Spinal cord (tissue), 10 donors: Measurements from ENCODE around the gene GDPGP1. TPM values are rescaled to one million over a fixed set of nuclear protein-coding genes. Genes with fewer than 3 reads are reported as not detected.
"Not testable (repeated sequence)": the region's sequence is repeated elsewhere in the genome, so short reads cannot be mapped to it uniquely, and the experiment has no call there.

ENCODE experiments used
- DNase-seq, 6 donors: peaks; one replicate each; pipeline versions ENCODE4 v3.0.0 to v3.0.0-alpha.2; 2013 to 2015; ENCODE audit warnings: low spot score in 6 of 6, low read depth in 4 of 6
- H3K27ac ChIP-seq: one replicate; pipeline ENCODE4 v1.5.1; 2013; ENCODE audit warnings: low read depth, low read length, control low read depth
- H3K27me3 ChIP-seq: one replicate; pipeline ENCODE4 v1.6.1; 2013; ENCODE audit warnings: low read length; ENCODE audit not compliant: control insufficient read depth, insufficient read depth
- H3K36me3 ChIP-seq: one replicate; pipeline ENCODE4 v1.6.1; 2013; ENCODE audit warnings: low read length; ENCODE audit not compliant: control insufficient read depth, insufficient read depth
- H3K4me1 ChIP-seq: one replicate; pipeline ENCODE4 v1.6.1; 2013; ENCODE audit warnings: low read length; ENCODE audit not compliant: control insufficient read depth, insufficient read depth
- H3K4me3 ChIP-seq: one replicate; pipeline ENCODE4 v1.5.1; 2013; ENCODE audit warnings: low read depth, low read length, control low read depth
- H3K9me3 ChIP-seq: one replicate; pipeline ENCODE4 v1.6.1; 2013; ENCODE audit warnings: low read length; ENCODE audit not compliant: control insufficient read depth, insufficient read depth
- WGBS: methylation state at CpG from one replicate; pipeline ENCODE4 v1.1.5; 2013; ENCODE audit warnings: missing lambda C conversion rate; ENCODE audit not compliant: insufficient coverage; 5-methylcytosine and 5-hydroxymethylcytosine counted together
- long read RNA-seq, 4 donors: transcript quantifications; one replicate each; lab custom pipeline, GENCODE V29; 2026
- polyA plus RNA-seq, 2 donors: library from polyadenylated mRNA; unstranded; fragments of 120-200 nt; gene quantifications; one replicate each; pipeline ENCODE4 v1.2.1, GENCODE V29; 2013; ENCODE audit not compliant: insufficient read length in 2 of 2
- total RNA-seq, 2 donors: library from RNA; depleted of rRNA in 1 of 2; stranded (reverse); fragments of 120-200 nt in 1 of 2; fragments of >200 nt in 1 of 2; gene quantifications; one replicate each; pipeline versions ENCODE4 v1.2.3 to v1.2.4, GENCODE V29; 2013 to 2014
- donor health status: healthy.

GDPGP1 gene
- total RNA-seq: 1 to 10 TPM; 6.0 to 7.3 TPM
- 1 to 10 TPM; 3.7 to 7.8 TPM for polyA plus RNA-seq
- long read RNA-seq, donor 1, partial matches to known transcripts: 0 of 3 reads
- long read RNA-seq, donor 1, other reads (novel, unspliced or antisense): 0 of 3 reads
- long read RNA-seq, donor 2, partial matches to known transcripts: 0 of 3 reads
- long read RNA-seq, donor 2, other reads (novel, unspliced or antisense): 0 of 3 reads
- long read RNA-seq, donor 3: 0 reads
- long read RNA-seq, donor 4, partial matches to known transcripts: 0 of 1 reads
- long read RNA-seq, donor 4, other reads (novel, unspliced or antisense): 0 of 1 reads

- 5% methylated on average over 47 of the region's 49 CpGs for WGBS
- peak within 1 kb of the TSS; percentile 78 for H3K27ac ChIP-seq
- H3K36me3 ChIP-seq: peaks cover 40% of the 10 kb centered on the region
- H3K27me3 ChIP-seq: no peaks in the 10 kb centered on the region
- no peaks in the 10 kb centered on the region for H3K9me3 ChIP-seq
- H3K4me3 ChIP-seq: peak within 1 kb of the TSS; percentile 88
- peak in 2 of 6 donors; percentile 90 to 95 for DNase-seq
- H3K4me1 ChIP-seq: peaks cover 27% of the 10 kb centered on the region
These were observed at the start of gene GDPGP1 for GRCh38 chr15:90234096-90234988. Gene GDPGP1 (plus strand): TSS chr15:90234209. CDS start chr15:90240909, 6,700 bp downstream.

GRCh38 chr15:90184786-90185704, 49.0 kb upstream of the GDPGP1 start:
- Histone ChIP-seq H3K36me3 (no peaks in the 10 kb centered on the region), H3K27ac (peak overlapping the region; percentile 80), H3K4me1 (peaks cover 33% of the 10 kb centered on the region), H3K9me3 (no peaks in the 10 kb centered on the region), H3K4me3 (peak overlapping the region; percentile 46), H3K27me3 (peaks cover 2% of the 10 kb centered on the region)
- DNase-seq: peak in 2 of 6 donors; percentile 88 to 89
- under 1% methylated on average over 58 of the region's 67 CpGs for WGBS

- no peaks in the 10 kb centered on the region for H3K9me3 ChIP-seq
- peaks cover 2% of the 10 kb centered on the region for H3K27me3 ChIP-seq
- peak overlapping the region; percentile 17 for H3K27ac ChIP-seq
- no peaks in the 10 kb centered on the region for H3K36me3 ChIP-seq
- peak in 1 of 6 donors; percentile 50 for DNase-seq
- WGBS: 16% methylated on average over 4 of the region's 8 CpGs
- no peak overlapping the region for H3K4me3 ChIP-seq
- H3K4me1 ChIP-seq: peaks cover 50% of the 10 kb centered on the region
These were observed 46.6 kb upstream of the GDPGP1 start for GRCh38 chr15:90187257-90187868.

- not testable (repeated sequence) for H3K4me3 ChIP-seq, H3K36me3 ChIP-seq, H3K9me3 ChIP-seq, H3K27me3 ChIP-seq, DNase-seq, H3K27ac ChIP-seq
- 92% methylated on average over 6 of the region's 7 CpGs for WGBS
- peaks cover 57% of the 10 kb centered on the region for H3K4me1 ChIP-seq
These were observed 45.9 kb upstream of the GDPGP1 start for GRCh38 chr15:90188065-90188464.

GRCh38 chr15:90188914-90189748, 44.9 kb upstream of the GDPGP1 start:
- H3K27ac ChIP-seq: no peak overlapping the region
- WGBS: 95% methylated on average over 5 of the region's 8 CpGs
- no peaks in the 10 kb centered on the region for H3K9me3 ChIP-seq
- H3K4me3 ChIP-seq: no peak overlapping the region
- H3K36me3 ChIP-seq: no peaks in the 10 kb centered on the region
- no peak for DNase-seq
- peaks cover 61% of the 10 kb centered on the region for H3K4me1 ChIP-seq
- H3K27me3 ChIP-seq: peaks cover under 1% of the 10 kb centered on the region

- Histone ChIP-seq H3K9me3 (no peaks in the 10 kb centered on the region), H3K4me3 (no peak overlapping the region), H3K4me1 (peaks cover 55% of the 10 kb centered on the region), H3K27ac (peak overlapping the region; percentile 15), H3K27me3 (no peaks in the 10 kb centered on the region), H3K36me3 (no peaks in the 10 kb centered on the region)
- DNase-seq: no peak
- 77% methylated on average over 6 of the region's 10 CpGs for WGBS
These were observed 44.1 kb upstream of the GDPGP1 start for GRCh38 chr15:90189781-90190467.

- no peaks in the 10 kb centered on the region for H3K36me3 ChIP-seq
- H3K4me3 ChIP-seq: no peak overlapping the region
- no peak for DNase-seq
- H3K4me1 ChIP-seq: peaks cover 51% of the 10 kb centered on the region
- peak overlapping the region; percentile 93 for H3K27ac ChIP-seq
- WGBS: 96% methylated on average over 7 of the region's 10 CpGs
- no peaks in the 10 kb centered on the region for H3K9me3 ChIP-seq
- H3K27me3 ChIP-seq: no peaks in the 10 kb centered on the region
These were observed 43.2 kb upstream of the GDPGP1 start for GRCh38 chr15:90190606-90191343.

GRCh38 chr15:90191344-90191687, 42.7 kb upstream of the GDPGP1 start:
- no peaks in the 10 kb centered on the region for H3K36me3 ChIP-seq
- peaks cover 45% of the 10 kb centered on the region for H3K4me1 ChIP-seq
- H3K4me3 ChIP-seq: no peak overlapping the region
- H3K9me3 ChIP-seq: no peaks in the 10 kb centered on the region
- no CpG with 5 or more reads among the region's 3 CpGs for WGBS
- no peak for DNase-seq
- H3K27me3 ChIP-seq: no peaks in the 10 kb centered on the region
- peak overlapping the region; percentile 93 for H3K27ac ChIP-seq
